Mononuclear cell (primary cell): ENCODE results near the gene TAS1R3. TPM values are rescaled to one million over a fixed set of nuclear protein-coding genes. Genes with fewer than 3 reads are reported as not detected.

Experiments used
- H3K27me3 ChIP-seq: 2 replicates; pipeline ENCODE4 v1.6.0; 2011; ENCODE audit warnings: low read length, control low read depth; ENCODE audit not compliant: insufficient read depth
- H3K4me1 ChIP-seq: 2 replicates; pipeline ENCODE4 v1.5.1; 2011; ENCODE audit warnings: mild to moderate bottlenecking, low read length, control low read depth; ENCODE audit not compliant: insufficient read depth
- H3K4me3 ChIP-seq: 2 replicates; pipeline ENCODE4 v1.5.1; 2011; ENCODE audit warnings: mild to moderate bottlenecking, low read length, moderate library complexity
- H3K9me3 ChIP-seq: 2 replicates; pipeline ENCODE4 v1.5.1; 2011; ENCODE audit warnings: low read depth, mild to moderate bottlenecking, control low read depth, low read length
- total RNA-seq: library from RNA; depleted of rRNA; stranded (reverse); fragments of >200 nt; gene quantifications from one replicate; pipeline ENCODE4 v1.2.3, GENCODE V29; 2012

Gene TAS1R3
- total RNA-seq, 1 donor: 0.94 TPM

DNA sequence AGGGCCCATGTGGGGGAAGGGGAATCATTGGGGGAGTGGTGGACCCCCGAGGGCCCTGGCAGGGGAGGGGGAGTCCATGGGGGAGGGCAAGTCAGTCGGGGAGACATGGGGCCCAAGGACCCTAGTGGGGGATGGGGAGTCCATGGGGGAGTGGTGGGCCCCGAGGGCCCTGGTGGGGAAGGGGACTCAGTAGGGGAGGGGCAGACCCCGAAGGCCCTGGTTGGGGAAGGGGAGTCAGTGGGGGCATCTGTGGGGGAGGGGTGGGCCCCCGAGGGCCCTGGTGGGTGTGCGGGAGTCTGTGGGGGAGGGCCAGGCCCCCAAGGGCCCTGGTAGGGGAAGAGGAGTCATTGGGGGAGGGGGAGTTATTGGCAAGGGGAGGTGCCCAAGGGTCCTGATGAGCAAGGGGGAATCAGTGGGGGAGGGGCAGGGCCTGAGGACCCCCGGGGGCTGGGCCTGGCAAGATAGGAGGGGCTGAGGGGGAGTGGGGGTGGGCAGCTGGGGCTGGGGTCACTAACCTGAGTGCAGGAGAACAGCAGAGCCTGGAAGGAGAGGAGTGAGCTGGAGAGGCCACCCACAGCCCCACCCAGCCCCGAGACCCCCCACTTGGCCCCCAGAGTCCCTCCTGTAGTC lies 25.2 kb downstream of the TAS1R3 start:
- Histone ChIP-seq H3K27me3 (peaks cover 20% of the 10 kb centered on the region), H3K9me3 (no peaks in the 10 kb centered on the region), H3K4me1 (peaks cover 27% of the 10 kb centered on the region), H3K4me3 (no peak overlapping the region)

DNA sequence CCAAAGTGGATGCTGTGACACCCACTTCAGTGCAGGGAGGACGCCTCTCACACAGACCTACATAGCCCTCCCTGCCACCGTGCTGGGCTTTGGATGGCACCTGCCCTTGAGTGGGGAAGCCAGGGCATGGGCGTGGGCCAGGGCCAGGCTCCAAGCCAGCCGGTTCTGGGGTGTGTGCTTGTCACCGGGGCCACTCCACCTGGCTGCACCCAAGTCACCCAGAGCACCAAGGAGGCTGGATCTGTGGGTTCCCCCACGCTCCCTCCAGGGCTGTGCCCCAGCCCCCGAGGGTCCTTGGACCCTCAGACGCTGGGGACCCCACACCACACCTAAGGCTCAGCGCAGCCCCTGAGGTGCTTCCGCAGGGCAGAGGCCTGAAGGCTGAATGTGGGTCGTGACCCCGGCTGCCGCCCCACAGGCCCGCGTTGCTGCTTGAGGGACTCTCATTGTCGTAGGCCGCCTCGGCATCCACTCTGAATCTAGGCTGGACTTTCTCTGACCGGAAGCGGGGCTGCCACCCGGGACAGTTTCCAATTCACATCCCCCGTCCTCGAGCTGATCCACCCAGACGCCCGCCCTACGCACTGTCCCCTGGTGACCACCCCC lies 25.8 kb downstream of the TAS1R3 start:
- Histone ChIP-seq H3K4me3 (no peak overlapping the region), H3K27me3 (peaks cover 20% of the 10 kb centered on the region), H3K9me3 (no peaks in the 10 kb centered on the region), H3K4me1 (peaks cover 27% of the 10 kb centered on the region)

DNA sequence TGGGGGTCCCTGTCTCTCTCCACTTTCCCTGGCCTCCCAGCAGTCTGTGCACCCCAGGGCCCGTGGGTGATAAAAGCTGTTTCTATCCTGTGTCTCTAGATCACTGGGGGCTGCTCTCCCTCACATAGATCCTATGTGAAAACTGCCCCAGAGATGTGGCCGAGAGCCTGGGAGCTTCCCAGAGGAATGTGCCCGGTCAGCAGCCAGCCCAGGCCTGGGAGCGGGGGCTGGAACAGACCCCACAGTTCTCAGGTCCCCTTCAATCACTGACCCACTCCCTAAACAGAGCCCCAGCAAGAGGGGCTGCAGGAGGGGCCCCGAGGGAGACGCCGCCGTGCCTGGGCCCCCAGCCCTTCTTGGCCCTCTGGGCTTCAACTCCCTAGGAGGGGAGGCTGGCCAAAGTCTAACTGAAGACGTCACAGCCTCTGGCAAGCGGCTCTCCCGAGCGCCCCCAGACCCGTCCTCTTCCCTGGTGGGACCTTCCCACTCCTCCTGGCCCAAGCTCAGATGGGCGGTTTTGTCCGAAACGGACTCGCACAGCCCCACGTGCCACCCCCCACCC lies 26.9 kb downstream of the TAS1R3 start:
- Histone ChIP-seq H3K9me3 (no peaks in the 10 kb centered on the region), H3K27me3 (peaks cover 14% of the 10 kb centered on the region), H3K4me1 (peaks cover 27% of the 10 kb centered on the region), H3K4me3 (no peak overlapping the region)

DNA sequence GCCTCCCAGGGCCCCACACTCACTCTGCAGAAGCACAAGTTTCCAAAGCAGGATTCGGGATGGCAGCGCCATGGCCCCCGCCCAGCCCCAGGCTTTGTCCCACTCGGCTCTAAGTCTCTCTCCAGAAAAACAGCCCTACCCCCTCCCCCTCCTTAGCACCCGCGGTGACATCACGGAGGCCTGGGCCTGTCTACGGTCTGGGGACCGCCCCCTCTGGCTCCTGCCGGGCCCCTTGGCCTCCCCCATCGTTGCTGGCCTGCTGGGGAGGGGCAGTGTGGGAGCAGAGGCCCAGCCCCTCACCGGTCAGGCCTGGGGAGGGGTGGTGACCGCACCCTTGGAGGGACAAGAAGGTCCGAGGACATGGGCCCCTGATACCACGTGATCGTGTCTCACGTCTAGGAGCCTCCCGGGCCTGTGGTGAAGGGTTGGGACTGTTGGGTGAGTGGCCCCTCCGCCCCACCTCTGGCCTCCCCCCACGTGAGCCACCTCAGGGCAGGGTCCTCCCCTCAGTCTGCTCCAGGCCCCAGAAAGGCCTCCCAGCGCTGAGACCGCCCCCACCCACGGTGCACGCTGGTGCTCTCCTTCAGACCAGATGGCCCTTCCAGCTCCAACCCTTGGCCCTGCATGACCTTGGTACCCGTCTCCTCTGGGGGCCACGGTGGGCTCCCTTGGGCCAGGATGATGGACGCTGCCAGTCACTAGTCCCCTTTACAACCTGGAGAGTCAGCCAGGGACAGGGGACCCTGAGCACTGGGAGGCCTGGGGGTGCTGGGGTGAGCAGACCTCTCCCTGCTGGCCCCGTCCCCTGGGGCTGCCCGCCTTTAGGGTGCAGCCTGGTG lies 27.6 kb downstream of the TAS1R3 start, which contains the start of gene MXRA8:
Gene MXRA8, minus strand, starts transcription at position 123 of the 839 bp plus-strand sequence. Its CDS starts 51 bp downstream, at position 72.
- Histone ChIP-seq H3K27me3 (peaks cover 8% of the 10 kb centered on the region), H3K4me3 (no peak within 1 kb of the TSS), H3K4me1 (peaks cover 23% of the 10 kb centered on the region), H3K9me3 (no peaks in the 10 kb centered on the region)

DNA sequence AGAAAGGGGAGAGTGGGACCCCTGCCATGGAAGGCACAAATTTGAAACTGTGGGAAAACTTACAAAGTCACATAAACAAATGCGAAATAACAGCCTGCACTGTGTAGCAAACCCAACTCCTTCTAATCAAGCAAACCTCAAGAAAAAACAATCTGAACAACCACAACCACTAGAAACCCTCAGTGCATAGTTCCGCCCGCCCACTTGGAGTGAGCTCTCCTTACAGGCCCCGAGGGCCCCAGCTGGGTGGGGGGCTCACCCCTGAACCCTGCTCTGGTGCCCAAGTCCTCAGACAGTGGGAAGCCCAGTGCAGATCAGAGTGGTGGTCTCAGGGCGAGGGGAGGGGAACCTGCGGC lies 28.2 kb downstream of the TAS1R3 start:
- peaks cover 4% of the 10 kb centered on the region for H3K27me3 ChIP-seq
- H3K9me3 ChIP-seq: no peaks in the 10 kb centered on the region
- peaks cover 17% of the 10 kb centered on the region for H3K4me1 ChIP-seq
- H3K4me3 ChIP-seq: no peak overlapping the region

DNA sequence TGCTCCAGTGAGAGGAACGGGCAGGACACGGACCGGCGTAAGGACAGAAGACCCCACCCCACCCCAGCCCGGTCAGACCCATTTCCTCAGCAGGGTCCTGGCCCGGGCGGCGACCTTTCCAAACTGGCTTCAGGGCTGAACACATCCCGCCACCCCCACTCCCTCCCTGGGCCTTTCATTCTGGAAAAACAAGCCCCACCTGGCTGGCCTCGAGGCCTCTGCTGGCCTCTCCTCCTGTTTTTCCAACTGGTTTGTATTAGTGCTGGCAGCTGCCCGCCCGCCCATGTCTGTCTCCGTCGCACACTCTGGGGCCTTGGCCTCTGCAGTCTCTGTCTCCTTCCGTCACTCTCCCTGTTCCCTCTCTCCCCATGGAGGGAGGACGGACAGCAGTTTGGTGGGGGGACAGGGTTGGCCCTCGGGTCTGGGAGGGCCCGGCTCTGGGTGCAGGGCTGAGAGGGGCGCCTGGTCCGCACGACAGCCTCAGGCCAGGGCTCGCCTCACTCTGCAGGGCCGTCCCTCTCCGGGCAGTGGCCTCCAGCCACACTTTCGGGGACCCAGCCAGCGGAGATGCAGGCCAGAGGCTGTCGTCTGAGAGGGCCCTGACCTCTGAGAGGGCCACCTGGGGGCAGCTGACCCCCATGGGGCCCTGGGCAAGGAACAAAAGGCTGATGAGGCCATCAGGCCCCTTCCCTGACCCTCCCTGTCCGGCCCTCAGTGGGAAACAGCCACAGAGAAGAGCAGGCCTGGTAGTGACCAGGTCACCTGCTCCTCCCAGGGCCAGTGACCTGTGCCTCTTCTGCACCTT lies 28.8 kb downstream of the TAS1R3 start:
- Histone ChIP-seq H3K4me1 (peaks cover 13% of the 10 kb centered on the region), H3K27me3 (no peaks in the 10 kb centered on the region), H3K9me3 (no peaks in the 10 kb centered on the region), H3K4me3 (no peak overlapping the region)

DNA sequence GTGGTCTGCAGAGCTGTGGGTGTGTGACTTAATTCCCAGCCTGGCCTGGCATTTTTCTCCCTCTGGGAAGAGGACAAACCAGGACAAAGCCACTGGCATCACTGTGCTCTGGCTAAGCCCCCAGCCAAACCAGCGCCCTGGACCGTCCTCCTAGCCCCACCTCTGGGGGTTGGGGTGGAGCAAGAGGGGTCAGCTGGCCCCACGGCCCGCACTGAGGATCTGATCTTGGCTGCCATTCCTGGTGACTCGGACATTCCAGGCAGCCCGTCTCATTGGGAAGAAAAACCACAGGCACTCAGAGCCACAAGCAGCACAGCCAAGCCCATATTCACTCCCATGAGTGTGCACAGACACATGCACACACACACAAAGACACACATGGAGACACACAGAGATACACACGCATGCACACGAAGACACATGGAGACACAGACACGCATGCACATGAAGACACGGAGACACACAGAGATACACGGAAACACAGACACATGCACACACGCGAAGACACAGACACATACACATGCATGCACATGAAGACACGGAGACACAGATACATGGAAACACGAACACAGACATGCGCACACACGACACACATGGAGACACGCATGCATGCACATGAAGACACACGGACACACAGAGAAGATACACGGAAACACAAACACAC lies 29.6 kb downstream of the TAS1R3 start:
- H3K27me3 ChIP-seq: no peaks in the 10 kb centered on the region
- no peaks in the 10 kb centered on the region for H3K9me3 ChIP-seq
- H3K4me3 ChIP-seq: no peak overlapping the region
- H3K4me1 ChIP-seq: peaks cover 13% of the 10 kb centered on the region

DNA sequence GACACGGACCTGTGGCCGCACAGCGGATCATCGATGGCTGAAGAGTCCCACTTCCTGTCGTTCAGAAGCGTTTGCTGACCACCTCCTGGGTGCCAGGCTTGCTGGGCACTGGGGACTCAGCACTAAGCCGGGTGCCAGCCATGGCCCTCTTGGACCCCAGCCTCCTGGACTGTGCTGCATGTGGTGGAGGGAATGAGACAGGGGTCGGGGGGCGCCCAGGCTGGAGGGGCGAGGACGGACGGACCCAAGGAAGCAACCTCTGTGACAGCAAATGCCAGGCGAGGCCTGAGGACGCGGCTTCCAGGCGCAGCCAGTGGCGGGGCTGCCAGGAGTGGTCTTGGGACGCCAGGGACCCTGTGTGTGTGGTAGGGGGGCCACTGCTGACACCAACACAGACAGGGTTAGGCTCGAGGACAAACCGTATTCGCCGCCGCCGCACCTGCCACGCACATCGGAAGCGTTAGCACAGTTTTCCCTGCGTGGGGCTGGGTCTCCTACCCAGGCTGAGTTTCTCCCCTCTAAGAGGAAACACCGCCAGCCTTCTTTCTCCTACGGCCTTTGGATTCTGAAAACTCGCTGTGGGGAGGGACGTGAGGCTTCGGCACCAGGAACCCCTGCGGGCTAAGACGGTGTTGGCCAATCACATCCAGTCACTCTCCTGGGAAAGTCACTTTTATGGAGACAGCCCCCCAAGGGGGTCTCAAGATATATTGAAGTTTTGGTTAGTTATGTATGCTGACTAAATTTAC lies 30.3 kb downstream of the TAS1R3 start:
- Histone ChIP-seq H3K4me3 (no peak overlapping the region), H3K4me1 (peaks cover 13% of the 10 kb centered on the region), H3K9me3 (no peaks in the 10 kb centered on the region), H3K27me3 (no peaks in the 10 kb centered on the region)

DNA sequence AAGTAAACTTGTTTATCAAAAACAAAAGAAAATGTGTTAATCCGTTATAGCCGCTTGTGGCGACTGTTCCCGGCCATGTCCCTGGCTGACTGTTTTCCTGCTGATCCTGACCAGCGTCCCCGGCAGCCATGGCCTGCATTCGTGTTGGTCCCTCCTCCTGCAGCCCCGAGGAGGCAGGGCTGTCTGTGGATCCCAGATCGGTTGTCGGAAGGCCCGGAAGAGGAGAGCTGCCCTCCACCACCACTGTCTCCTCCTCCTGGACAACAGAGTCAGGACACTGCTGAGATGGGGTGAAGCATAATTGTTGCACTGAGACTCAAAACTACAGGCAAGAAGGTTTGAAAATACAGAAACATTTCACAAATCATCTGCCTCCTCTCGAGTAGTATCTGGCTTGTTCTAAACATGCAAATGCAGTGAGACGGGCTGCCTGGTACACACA lies 30.9 kb downstream of the TAS1R3 start:
- H3K4me1 ChIP-seq: peaks cover 13% of the 10 kb centered on the region

DNA sequence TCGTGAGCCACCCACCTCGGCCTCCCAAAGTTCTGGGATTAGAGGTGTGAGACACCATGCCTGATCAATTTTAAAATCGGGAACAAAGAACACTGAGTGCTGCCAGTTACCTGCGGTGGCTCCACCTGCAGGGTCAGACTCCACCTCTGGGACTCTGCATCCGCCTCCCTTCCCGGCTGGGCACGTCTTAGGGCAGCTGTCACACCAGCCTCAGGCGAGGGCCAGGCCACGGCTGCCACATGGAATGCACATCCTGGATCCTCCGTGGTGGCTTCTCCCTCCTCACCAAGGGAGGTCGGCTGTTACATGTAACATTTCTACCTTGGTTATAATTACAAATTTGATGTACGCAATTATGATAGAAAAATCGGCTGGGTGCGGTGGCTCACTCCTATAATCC lies 33.2 kb downstream of the TAS1R3 start:
- Histone ChIP-seq H3K4me1 (no peaks in the 10 kb centered on the region), H3K4me3 (no peak overlapping the region), H3K27me3 (no peaks in the 10 kb centered on the region), H3K9me3 (no peaks in the 10 kb centered on the region)

More for the DNA sequence above, 30.9 kb downstream of the TAS1R3 start:
- H3K9me3 ChIP-seq: no peaks in the 10 kb centered on the region
- no peak overlapping the region for H3K4me3 ChIP-seq
- H3K27me3 ChIP-seq: no peaks in the 10 kb centered on the region

DNA sequence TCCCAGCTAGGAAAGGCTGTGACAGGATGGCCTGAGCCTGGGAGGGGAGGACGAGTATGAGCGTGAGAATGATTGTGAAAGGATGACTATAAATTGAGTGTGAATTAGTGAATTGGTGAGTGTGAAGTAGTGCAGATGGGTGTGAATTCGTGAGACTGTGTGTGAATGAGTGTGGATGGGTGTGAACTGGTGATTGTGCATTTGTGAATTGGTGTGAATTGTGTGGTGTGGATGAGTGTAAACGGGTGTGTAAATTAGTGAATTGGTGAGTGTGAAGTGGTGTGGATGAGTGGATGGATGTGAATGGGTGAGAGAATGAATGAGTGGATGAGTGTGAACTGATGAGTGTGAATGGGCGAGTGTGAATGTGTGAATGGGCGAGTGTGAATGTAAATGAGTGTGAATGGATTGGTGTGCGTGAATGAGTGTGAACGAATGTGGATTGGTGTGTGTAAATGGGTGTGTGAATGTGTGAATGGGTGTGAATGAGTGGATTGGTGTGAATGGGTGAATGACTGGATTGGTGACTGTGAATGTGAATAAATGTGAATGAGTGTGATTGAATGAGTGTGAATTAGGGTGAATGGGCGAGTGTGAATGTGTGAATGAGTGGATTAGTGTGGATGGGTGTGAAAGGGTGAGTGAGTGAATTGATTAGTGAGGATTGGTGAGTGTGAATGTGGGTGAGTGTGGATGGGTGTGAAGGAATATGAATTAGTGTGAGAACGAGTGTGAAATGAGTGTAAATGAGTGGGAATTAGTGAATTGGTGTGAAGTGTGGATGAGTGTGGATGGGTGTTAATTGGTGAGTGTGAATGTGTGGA lies 35.0 kb downstream of the TAS1R3 start:
- H3K4me3 ChIP-seq: no peak overlapping the region
- no peaks in the 10 kb centered on the region for H3K9me3 ChIP-seq
- H3K27me3 ChIP-seq: no peaks in the 10 kb centered on the region
- H3K4me1 ChIP-seq: peaks cover 7% of the 10 kb centered on the region

DNA sequence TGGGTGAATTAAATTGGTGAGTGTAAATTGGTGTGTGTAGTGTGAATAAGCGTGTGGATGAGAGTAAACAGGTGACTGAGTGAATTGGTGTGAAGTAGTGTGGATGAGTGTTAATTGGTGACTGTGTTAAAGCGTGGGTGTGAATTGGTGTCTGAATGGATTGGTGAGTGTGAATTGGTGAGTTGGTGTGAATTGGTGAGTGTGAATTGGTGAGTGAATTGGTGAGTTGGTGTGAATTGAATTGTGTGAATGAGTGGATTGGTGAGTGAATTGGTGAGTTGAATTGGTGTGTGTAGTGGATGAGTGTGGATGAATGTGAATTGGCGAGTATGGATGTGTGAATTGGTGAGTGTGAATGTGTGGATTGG lies 35.6 kb downstream of the TAS1R3 start:
- Histone ChIP-seq H3K9me3 (no peaks in the 10 kb centered on the region), H3K27me3 (no peaks in the 10 kb centered on the region), H3K4me3 (no peak overlapping the region), H3K4me1 (peaks cover 12% of the 10 kb centered on the region)

DNA sequence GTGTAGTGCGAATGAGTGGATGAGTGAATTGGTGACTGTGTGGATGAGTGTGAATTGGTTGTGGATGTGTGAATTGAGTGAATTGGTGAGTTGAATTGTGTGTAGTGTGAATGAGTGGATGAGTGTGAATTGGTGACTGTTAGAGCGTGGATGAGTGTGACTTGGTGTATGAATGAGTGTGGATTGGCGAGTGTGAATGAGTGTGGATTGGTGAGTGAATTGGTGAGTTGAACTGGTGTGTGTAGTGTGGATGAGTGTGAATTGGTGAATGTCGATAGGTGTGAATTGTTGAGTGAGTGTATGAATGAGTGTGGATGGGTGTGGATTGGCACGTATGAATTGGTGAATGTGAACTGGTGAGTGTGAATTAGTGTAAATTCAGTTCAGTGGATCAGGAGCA lies 36.2 kb downstream of the TAS1R3 start:
- Histone ChIP-seq H3K27me3 (no peaks in the 10 kb centered on the region), H3K9me3 (no peaks in the 10 kb centered on the region), H3K4me3 (no peak overlapping the region), H3K4me1 (peaks cover 19% of the 10 kb centered on the region)
